Activated naive CD4-positive, alpha-beta T cell treated with anti-CD3 and anti-CD28 coated beads for 36 hours (primary cell): ENCODE measurements around the gene SMIM14. TPM values are rescaled to one million over a fixed set of nuclear protein-coding genes. Genes with fewer than 3 reads are reported as not detected.
"Not testable (repeated sequence)": the region's sequence is repeated elsewhere in the genome, so short reads cannot be mapped to it uniquely, and the experiment has no call there.

ENCODE experiments used
- CTCF ChIA-PET: fragments of 350-600 bp; sonication (Branson Sonifier 250); formaldehyde crosslinking; loops from one replicate; lab custom pipeline; 2021; ENCODE audit warnings: antibody characterized with exemption; lab: Charles Lee
- DNase-seq: peaks from one replicate; pipeline ENCODE4 v3.0.0-alpha.2; 2020
- H3K27ac Mint-ChIP-seq: one replicate; pipeline ENCODE4 v1.8.0; 2021; ENCODE audit warnings: mild to moderate bottlenecking, mixed read lengths
- H3K27me3 Mint-ChIP-seq: one replicate; pipeline ENCODE4 v1.8.0; 2021; ENCODE audit warnings: low read depth, mixed read lengths
- H3K36me3 Mint-ChIP-seq: one replicate; pipeline ENCODE4 v1.8.0; 2021; ENCODE audit warnings: low read depth, mixed read lengths
- H3K4me1 Mint-ChIP-seq: one replicate; pipeline ENCODE4 v1.8.0; 2021; ENCODE audit warnings: low read depth, mixed read lengths
- H3K4me3 Mint-ChIP-seq: one replicate; pipeline ENCODE4 v1.8.0; 2021; ENCODE audit warnings: mild to moderate bottlenecking, moderate library complexity, mixed read lengths
- H3K9me3 Mint-ChIP-seq: one replicate; pipeline ENCODE4 v1.8.0; 2021; ENCODE audit warnings: mixed read lengths
- intact Hi-C: fragments of 100-400 bp; cut with micrococcal nuclease; formaldehyde crosslinking; loops from one replicate; pipeline ENCODE4 v1.15.1; 2023
- total RNA-seq, 2 experiments: library from RNA; stranded (reverse); gene quantifications; one replicate each; pipeline ENCODE4 v1.2.3, GENCODE V29; 2021

Gene SMIM14
- total RNA-seq, 2 experiments from 2014 or later: 2.7 to 3.9 TPM

- no peak overlapping the region for H3K4me3 Mint-ChIP-seq
- CTCF ChIA-PET: interaction anchor here (0.6 kb wide), 2 partner anchors 62 to 65 kb away, joined by 3 read pairs; partner anchors contain the start of gene LIAS
- peaks cover 1% of the 10 kb centered on the region for H3K36me3 Mint-ChIP-seq
- H3K4me1 Mint-ChIP-seq: peaks cover 18% of the 10 kb centered on the region
- H3K27me3 Mint-ChIP-seq: no peaks in the 10 kb centered on the region
- intact Hi-C loops: loop anchor here (10.0 kb wide), 1 partner anchor 780 kb away; no protein-coding TSS in a partner anchor
- no peak for DNase-seq
- H3K9me3 Mint-ChIP-seq: no peaks in the 10 kb centered on the region
- H3K27ac Mint-ChIP-seq: no peak overlapping the region
Observed at GRCh38 chr4:39524161-39524957, 114.3 kb downstream of the SMIM14 start.

- peaks cover 12% of the 10 kb centered on the region for H3K4me1 Mint-ChIP-seq
- intact Hi-C loops: loop anchor here (10.0 kb wide), 1 partner anchor 783 kb away; no protein-coding TSS in a partner anchor
- no peaks in the 10 kb centered on the region for H3K9me3 Mint-ChIP-seq
- no peak overlapping the region for H3K27ac Mint-ChIP-seq
- no peaks in the 10 kb centered on the region for H3K36me3 Mint-ChIP-seq
- no peak for DNase-seq
- no peaks in the 10 kb centered on the region for H3K27me3 Mint-ChIP-seq
- CTCF ChIA-PET: no interaction called here
- no peak overlapping the region for H3K4me3 Mint-ChIP-seq
Observed at GRCh38 chr4:39522068-39522467, 116.6 kb downstream of the SMIM14 start.

GRCh38 chr4:39521253-39521919 is 117.3 kb downstream of the SMIM14 start:
- intact Hi-C loops: loop anchor here (10.0 kb wide), 1 partner anchor 783 kb away; no protein-coding TSS in a partner anchor
- no peak for DNase-seq
- H3K36me3 Mint-ChIP-seq: peaks cover 2% of the 10 kb centered on the region
- H3K9me3 Mint-ChIP-seq: no peaks in the 10 kb centered on the region
- no peak overlapping the region for H3K4me3 Mint-ChIP-seq
- no peak overlapping the region for H3K27ac Mint-ChIP-seq
- no peaks in the 10 kb centered on the region for H3K27me3 Mint-ChIP-seq
- H3K4me1 Mint-ChIP-seq: peaks cover 7% of the 10 kb centered on the region
- CTCF ChIA-PET: no interaction called here

- Mint-ChIP-seq H3K9me3 (no peaks in the 10 kb centered on the region), H3K4me3 (no peak overlapping the region), H3K36me3 (peaks cover 4% of the 10 kb centered on the region), H3K27me3 (no peaks in the 10 kb centered on the region), H3K27ac (no peak overlapping the region), H3K4me1 (no peaks in the 10 kb centered on the region)
- intact Hi-C loops: no loop called here
- CTCF ChIA-PET: no interaction called here
- DNase-seq: no peak
Observed at GRCh38 chr4:39518484-39518883, 120.2 kb downstream of the SMIM14 start.

- no peaks in the 10 kb centered on the region for H3K4me1 Mint-ChIP-seq
- peaks cover 6% of the 10 kb centered on the region for H3K36me3 Mint-ChIP-seq
- DNase-seq: no peak
- H3K27ac Mint-ChIP-seq: no peak overlapping the region
- H3K4me3 Mint-ChIP-seq: no peak overlapping the region
- no peaks in the 10 kb centered on the region for H3K9me3 Mint-ChIP-seq
- intact Hi-C loops: no loop called here
- no peaks in the 10 kb centered on the region for H3K27me3 Mint-ChIP-seq
- CTCF ChIA-PET: interaction anchor here (0.6 kb wide), 1 partner anchor 55 kb away, joined by 4 read pairs; no protein-coding TSS in a partner anchor
Observed at GRCh38 chr4:39516407-39516966, 122.2 kb downstream of the SMIM14 start.

GRCh38 chr4:39515669-39516401 is 122.8 kb downstream of the SMIM14 start:
- intact Hi-C loops, DNase-seq, H3K9me3 Mint-ChIP-seq, H3K4me3 Mint-ChIP-seq, H3K4me1 Mint-ChIP-seq, H3K27ac Mint-ChIP-seq, H3K36me3 Mint-ChIP-seq, H3K27me3 Mint-ChIP-seq, CTCF ChIA-PET: not testable (repeated sequence)

- intact Hi-C loops: no loop called here
- no peaks in the 10 kb centered on the region for H3K4me1 Mint-ChIP-seq
- DNase-seq: no peak
- H3K9me3 Mint-ChIP-seq: no peaks in the 10 kb centered on the region
- no peak overlapping the region for H3K27ac Mint-ChIP-seq
- no peak overlapping the region for H3K4me3 Mint-ChIP-seq
- H3K27me3 Mint-ChIP-seq: no peaks in the 10 kb centered on the region
- CTCF ChIA-PET: no interaction called here
- peaks cover 6% of the 10 kb centered on the region for H3K36me3 Mint-ChIP-seq
Observed at GRCh38 chr4:39514888-39515401, 123.7 kb downstream of the SMIM14 start.

GRCh38 chr4:39514266-39514665 is 124.4 kb downstream of the SMIM14 start:
- H3K36me3 Mint-ChIP-seq, CTCF ChIA-PET, H3K27ac Mint-ChIP-seq, H3K9me3 Mint-ChIP-seq, intact Hi-C loops, H3K4me1 Mint-ChIP-seq, H3K27me3 Mint-ChIP-seq, H3K4me3 Mint-ChIP-seq, DNase-seq: not testable (repeated sequence)

- CTCF ChIA-PET: no interaction called here
- H3K4me1 Mint-ChIP-seq: no peaks in the 10 kb centered on the region
- DNase-seq: no peak
- H3K36me3 Mint-ChIP-seq: peaks cover 4% of the 10 kb centered on the region
- no peaks in the 10 kb centered on the region for H3K9me3 Mint-ChIP-seq
- no peak overlapping the region for H3K27ac Mint-ChIP-seq
- intact Hi-C loops: no loop called here
- H3K4me3 Mint-ChIP-seq: no peak overlapping the region
- H3K27me3 Mint-ChIP-seq: no peaks in the 10 kb centered on the region
Observed at GRCh38 chr4:39510348-39510929, 128.2 kb downstream of the SMIM14 start.

GRCh38 chr4:39505581-39505980 is 133.1 kb downstream of the SMIM14 start:
- H3K36me3 Mint-ChIP-seq: peaks cover 10% of the 10 kb centered on the region
- CTCF ChIA-PET: interaction anchor here (1.2 kb wide), 1 partner anchor 125 kb away, joined by 3 read pairs; no protein-coding TSS in a partner anchor
- no peaks in the 10 kb centered on the region for H3K9me3 Mint-ChIP-seq

GRCh38 chr4:39504538-39504937 is 134.1 kb downstream of the SMIM14 start:
- no peak overlapping the region for H3K4me3 Mint-ChIP-seq
- no peak for DNase-seq
- no peaks in the 10 kb centered on the region for H3K4me1 Mint-ChIP-seq
- intact Hi-C loops: no loop called here
- peaks cover 12% of the 10 kb centered on the region for H3K36me3 Mint-ChIP-seq
- CTCF ChIA-PET: no interaction called here
- no peaks in the 10 kb centered on the region for H3K9me3 Mint-ChIP-seq
- no peak overlapping the region for H3K27ac Mint-ChIP-seq
- no peaks in the 10 kb centered on the region for H3K27me3 Mint-ChIP-seq

More at GRCh38 chr4:39505581-39505980, 133.1 kb downstream of the SMIM14 start:
- Mint-ChIP-seq H3K27ac (no peak overlapping the region), H3K4me1 (no peaks in the 10 kb centered on the region), H3K4me3 (no peak overlapping the region), H3K27me3 (no peaks in the 10 kb centered on the region)
- intact Hi-C loops: no loop called here
- no peak for DNase-seq
